HG02970 (cell line): ENCODE data around the gene MTHFD1L.

ENCODE experiments used
- ATAC-seq: cut with Tn5 transposase; IDR thresholded peaks from one replicate; pipeline ENCODE4 v1.9.1; 2021; ENCODE audit warnings: mild to moderate bottlenecking, moderate library complexity, moderate number of reproducible peaks; ENCODE audit not compliant: unreplicated experiment, low FRiP score

The MTHFD1L gene

DNA sequence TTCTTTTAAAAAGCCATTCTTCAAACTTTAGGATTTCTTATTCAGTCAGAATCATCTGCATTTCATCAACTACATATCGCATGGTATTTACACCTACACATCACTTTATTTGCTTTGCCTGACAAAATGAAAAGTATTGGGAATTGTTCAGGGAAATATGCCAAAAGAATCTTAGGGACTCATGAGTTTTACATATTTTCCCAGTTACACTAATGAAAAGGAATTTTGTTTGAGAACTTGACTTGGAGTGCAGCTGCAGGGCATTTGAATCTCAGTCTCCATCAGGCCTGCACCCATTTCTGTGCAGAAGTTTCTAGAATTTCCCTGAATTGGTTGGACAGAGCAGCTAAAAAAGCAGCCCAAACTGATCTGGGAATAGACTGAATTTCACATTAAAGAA is 65.3 kb downstream of the MTHFD1L start:
- no peak for ATAC-seq

DNA sequence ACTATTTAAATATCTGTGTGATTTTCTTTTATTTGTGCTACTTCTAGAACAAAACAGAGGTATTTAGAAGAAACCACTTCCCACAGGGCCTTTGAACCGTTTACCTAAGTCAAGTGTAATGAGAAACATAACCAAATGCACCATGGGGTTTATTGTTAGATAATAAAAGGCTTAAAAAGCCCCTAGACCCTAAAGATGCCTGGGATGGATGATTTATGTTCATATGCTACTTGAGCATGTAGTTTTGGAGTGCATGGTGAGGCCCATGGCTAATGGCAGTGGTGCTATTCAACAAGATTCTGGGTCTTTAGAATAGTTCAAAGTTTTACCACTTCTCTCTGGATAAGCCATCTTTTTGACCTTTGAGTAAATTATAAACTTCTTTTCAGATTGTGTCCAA is 65.9 kb downstream of the MTHFD1L start:
- ATAC-seq = no peak

- no peak for ATAC-seq
Measured at GRCh38 chr6:150932996-150933395, 67.5 kb downstream of the MTHFD1L start.

DNA sequence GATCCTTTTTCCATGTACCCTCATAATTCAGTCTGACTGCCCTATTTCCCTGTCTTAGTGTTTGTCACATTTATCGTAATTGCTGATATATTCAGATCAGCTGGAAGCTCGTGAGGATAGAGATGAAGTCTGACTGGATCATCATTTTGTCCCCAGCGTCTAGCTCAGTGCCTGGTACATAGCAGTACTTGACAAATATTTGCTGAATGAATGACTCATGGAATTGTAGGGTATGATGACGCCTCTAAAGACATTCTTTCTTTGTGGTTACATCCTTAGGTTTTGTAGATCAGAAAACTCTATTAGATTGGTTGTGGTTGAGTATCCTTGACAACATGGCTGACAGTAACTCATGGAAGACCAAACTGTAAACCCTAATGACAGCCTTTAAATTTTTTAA is 68.9 kb downstream of the MTHFD1L start:
- ATAC-seq = no peak

- no peak for ATAC-seq
Measured at GRCh38 chr6:150936021-150936555, 70.6 kb downstream of the MTHFD1L start.

GRCh38 chr6:150937132-150937906 is 71.8 kb downstream of the MTHFD1L start:
- no peak for ATAC-seq

- ATAC-seq = no peak
Measured at GRCh38 chr6:150939399-150939798, 73.9 kb downstream of the MTHFD1L start.

DNA sequence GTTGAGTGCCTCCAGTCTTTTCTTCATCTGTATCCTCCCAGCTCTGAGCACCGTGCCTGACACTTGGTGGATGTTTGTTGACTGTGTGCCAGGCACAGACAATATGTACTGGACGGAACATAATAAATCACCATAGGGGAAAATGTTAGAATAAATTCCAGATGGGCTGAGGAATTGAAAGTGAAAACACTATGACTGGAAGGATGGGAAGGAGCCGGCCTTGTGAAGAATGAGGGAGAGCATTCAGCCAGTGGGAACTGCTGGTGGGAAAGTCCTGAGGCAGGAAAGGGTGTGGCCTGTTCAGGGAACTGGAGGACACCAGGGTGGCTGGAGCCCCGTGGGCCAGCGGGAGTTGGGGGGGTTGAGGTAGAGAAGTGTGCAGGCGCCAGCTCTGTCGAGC is 75.4 kb downstream of the MTHFD1L start:
- no peak for ATAC-seq

- no peak for ATAC-seq
Measured at GRCh38 chr6:150949526-150949925, 84.0 kb downstream of the MTHFD1L start.

GRCh38 chr6:150953851-150954250 is 88.3 kb downstream of the MTHFD1L start:
- ATAC-seq = no peak

DNA sequence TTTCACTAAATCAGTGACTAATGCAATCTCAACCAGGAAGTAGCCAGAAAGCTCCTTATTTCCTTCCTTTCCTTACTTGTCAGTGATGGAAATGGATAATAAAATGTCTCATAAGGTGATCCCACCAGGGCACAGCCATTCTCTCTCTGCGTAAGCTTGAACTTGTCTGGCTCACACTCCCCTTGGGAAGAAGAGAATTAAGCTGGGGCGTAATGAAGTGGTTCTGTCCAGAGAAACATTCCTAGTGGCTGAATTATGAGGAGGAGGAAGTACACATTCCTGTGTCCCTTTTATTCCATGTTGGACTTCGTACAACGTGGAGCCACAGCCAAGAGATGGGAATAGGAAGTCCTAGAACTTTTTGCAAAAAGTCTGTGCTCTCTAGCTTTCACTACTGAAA is 93.7 kb downstream of the MTHFD1L start:
- ATAC-seq = no peak

DNA sequence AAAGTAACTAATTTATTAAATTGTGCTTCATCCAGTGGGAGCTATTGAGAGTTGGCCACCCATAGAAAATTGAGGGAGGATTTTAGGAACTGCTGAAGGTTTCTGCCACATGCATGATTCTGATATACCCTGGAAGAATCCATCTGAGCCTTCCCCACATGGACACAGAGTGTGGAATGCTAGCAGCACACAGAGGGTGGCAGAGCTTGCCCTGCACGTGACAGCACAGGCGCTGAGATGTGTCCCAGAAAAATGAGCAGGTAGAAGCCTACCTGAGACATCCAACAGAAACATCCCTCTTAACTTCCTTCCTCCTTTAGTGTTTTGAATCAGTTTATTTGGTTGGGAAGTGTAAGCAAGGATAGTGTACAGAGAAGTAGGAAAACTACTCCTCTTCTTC is 96.9 kb downstream of the MTHFD1L start:
- ATAC-seq = no peak

DNA sequence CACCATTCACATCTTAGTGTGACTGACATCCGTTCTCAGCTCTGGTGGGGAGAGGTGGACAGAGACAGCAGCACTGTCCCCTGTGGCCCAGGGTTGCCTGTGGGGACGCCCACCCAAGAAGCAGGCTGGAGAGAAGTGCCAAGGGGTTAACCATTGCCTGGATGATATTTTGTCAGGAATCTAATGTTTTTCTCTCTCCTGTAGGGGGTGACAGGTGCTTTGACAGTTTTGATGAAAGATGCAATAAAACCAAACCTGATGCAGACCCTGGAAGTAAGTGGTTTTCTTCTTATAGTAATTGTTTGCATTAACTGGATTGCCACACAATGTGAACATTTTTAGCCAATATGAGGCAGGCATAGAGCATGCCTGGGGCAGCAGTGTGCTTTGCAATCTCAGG is 99.3 kb downstream of the MTHFD1L start:
- ATAC-seq = no peak

- no peak for ATAC-seq
Measured at GRCh38 chr6:150966786-150967185, 101.3 kb downstream of the MTHFD1L start.

- ATAC-seq = no peak
Measured at GRCh38 chr6:150967381-150967780, 101.9 kb downstream of the MTHFD1L start.

DNA sequence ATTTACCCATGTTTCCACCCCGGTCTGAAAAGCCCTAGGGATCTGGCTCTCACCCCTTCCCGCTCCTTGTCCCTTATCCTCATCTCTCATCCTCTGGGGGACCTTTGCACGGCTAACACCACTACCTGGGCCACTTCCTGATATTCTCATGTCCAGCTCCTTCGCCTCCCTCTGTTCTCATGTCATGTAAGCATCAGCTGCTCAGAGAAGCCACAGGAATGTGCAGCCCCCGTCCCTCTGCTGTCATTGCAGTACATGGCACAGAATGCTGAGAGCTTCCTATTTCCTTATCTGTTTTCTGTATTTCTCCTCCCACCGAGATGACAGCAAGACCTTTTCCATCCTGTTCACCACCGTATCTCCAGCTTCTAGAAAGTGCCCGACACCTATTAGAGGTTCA is 102.4 kb downstream of the MTHFD1L start:
- ATAC-seq = no peak

GRCh38 chr6:150969901-150970300 is 104.4 kb downstream of the MTHFD1L start:
- ATAC-seq = no peak

DNA sequence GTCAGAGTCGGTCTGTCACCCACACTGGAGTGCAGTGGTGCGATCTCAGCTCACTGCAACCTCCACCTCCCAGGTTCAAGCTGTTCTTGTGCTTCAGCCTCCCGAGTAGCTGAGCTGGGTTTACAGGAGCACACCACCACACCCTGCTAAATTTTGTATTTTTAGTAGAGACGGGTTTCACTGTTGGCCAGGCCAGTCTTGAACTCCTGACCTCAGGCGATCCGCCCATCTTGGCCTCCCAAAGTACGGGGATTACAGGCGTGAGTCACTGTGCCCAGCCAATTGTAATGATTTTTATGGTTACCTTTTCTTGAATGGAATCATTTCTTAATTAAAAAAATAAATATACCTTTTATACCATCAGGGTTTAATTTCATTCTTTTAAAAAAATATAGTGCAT is 105.7 kb downstream of the MTHFD1L start:
- ATAC-seq = no peak

DNA sequence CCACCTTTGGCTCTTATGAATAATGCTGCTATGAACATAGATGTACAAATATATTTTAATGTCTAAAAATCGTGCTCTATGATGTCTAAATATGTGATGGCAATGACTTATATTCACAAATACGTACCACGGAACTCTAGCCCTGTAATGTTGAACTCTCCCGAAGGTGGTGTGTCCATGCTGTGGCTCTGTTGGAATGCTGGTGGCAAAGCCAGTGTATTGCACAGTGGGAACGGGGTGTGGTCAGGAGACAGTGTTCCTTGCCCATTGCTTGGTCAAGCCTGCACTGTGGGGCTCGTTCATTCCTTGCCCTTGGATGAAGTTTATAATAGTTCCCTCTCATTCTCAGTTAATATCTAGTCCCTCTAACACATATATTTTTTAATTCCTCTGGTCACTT is 109.6 kb downstream of the MTHFD1L start:
- no peak for ATAC-seq

DNA sequence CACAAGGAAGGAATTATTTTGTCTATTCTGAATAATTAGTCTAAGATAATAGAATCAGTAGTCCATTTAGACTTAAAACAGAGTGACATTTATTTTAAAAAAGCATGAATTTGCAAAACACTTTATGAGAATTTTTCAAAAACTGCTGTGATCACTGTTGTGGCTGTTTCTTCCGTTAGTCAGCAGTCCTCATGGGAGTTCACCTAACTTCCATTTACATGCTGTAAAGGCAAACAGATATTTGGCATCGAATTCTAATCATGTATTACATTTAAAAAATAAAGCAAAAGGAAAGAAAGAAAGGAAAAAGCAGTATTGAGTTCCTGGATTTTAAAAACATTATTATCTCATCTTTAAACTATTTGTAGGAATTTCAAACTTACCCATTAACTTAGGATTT is 111.8 kb downstream of the MTHFD1L start:
- ATAC-seq = no peak

DNA sequence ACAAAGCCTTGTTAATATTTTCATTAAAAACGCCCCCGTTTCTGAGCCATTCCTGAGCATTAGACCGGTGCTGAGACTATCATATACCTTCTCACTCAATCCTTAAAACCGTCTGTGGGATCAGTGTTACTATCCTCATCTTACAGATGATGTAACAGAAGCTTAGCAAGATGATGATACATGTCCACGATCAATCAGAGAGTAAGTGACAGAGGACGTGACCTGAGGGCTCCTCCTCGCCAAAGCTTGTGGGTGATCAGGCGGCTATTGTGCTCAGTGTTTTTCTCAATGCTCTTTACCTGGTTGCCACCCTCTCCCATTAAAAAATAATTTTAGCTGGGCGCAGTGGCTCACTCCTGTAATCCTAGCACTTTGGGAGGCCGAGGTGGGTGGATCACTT is 113.1 kb downstream of the MTHFD1L start:
- no peak for ATAC-seq

GRCh38 chr6:150979826-150980350 is 114.4 kb downstream of the MTHFD1L start:
- no peak for ATAC-seq
